ENCODE measurements around the gene DCBLD2. TPM values are rescaled to one million over a fixed set of nuclear protein-coding genes. Genes with fewer than 3 reads are reported as not detected.

Gene DCBLD2
- total and polyA plus RNA-seq, 2 donors (not counting 3 experiments of a cell fraction or from before 2014, with no cell fraction given) = 28.7 to 77.3 TPM

GRCh38 chr3:98759629-98760028, 141.9 kb downstream of the DCBLD2 start:
- no TSS peak for BruUV-seq (replicated peaks)
- no peaks in the 10 kb centered on the region for H4K20me1 ChIP-seq (replicated peaks; ENCODE audit: control insufficient read depth, extremely low read depth, insufficient read depth, low read length)
- no peak overlapping the region for H3K4me3 ChIP-seq (replicated peaks in 1 of 3; ENCODE audit: insufficient read depth in 1 of 3, low read depth in 1 of 3, low read length in 3 of 3)
- TF ChIP-seq POLR2A (IDR thresholded peaks at IDR 0.05; ENCODE audit: low read depth, low read length) = no peak
- no peak for TF ChIP-seq EZH2 (IDR thresholded peaks at IDR 0.05; ENCODE audit: borderline replicate concordance, low read depth, low read length, severe bottlenecking)
- peak; percentile 19 for TF ChIP-seq GATA2 (IDR thresholded peaks at IDR 0.05; ENCODE audit: insufficient read depth, insufficient read length, low read depth, low read length)
- no peak for TF ChIP-seq MYC (IDR thresholded peaks at IDR 0.05; ENCODE audit: low read depth, low read length)
- H3K79me2 ChIP-seq (ENCODE audit: control insufficient read depth, insufficient read depth, low read length) = peaks cover 22% of the 10 kb centered on the region
- no peaks in the 10 kb centered on the region for H3K9me1 ChIP-seq (replicated peaks; ENCODE audit: control insufficient read depth, extremely low read depth, insufficient read depth, low read length)
- H3K4me2 ChIP-seq (ENCODE audit: insufficient read depth, low read length) = no peak overlapping the region
- H3K9ac ChIP-seq (replicated peaks; ENCODE audit: extremely low read depth, insufficient read depth, low read length) = no peak overlapping the region
- H3K36me3 ChIP-seq (ENCODE audit: control insufficient read depth in 2 of 2, extremely low read depth in 1 of 2, insufficient read depth in 2 of 2, low read length in 2 of 2) = no peaks in the 10 kb centered on the region
- H2AFZ ChIP-seq (ENCODE audit: low read depth, low read length) = no peak overlapping the region
- H3K27me3 ChIP-seq (ENCODE audit: control insufficient read depth in 2 of 2, insufficient read depth in 2 of 2, low read length in 2 of 2) = no peaks in the 10 kb centered on the region
- no peak overlapping the region for H3K27ac ChIP-seq (ENCODE audit: insufficient read depth, low read depth, low read length)
- no peak for DNase-seq (ENCODE audit: low read depth, low spot score)
- no peak for FAIRE-seq
- peaks cover 47% of the 10 kb centered on the region for H3K4me1 ChIP-seq (ENCODE audit: control insufficient read depth, extremely low read depth, insufficient read depth, low read length)
- CTCF ChIA-PET = interaction anchor here (1.1 to 2.1 kb wide), 3 partner anchors 9 to 157 kb away, joined by 3 to 6 read pairs (median 4); no protein-coding TSS in a partner anchor
- no peaks in the 10 kb centered on the region for H3K9me3 ChIP-seq (replicated peaks; ENCODE audit: control insufficient read depth, insufficient read depth, low read length)
- dilution Hi-C loops (cut with MboI; ENCODE audit: extremely low pct_ligation_motif_present, low sequenced_read_pairs) = no loop called here
- intact Hi-C loops (cut with micrococcal nuclease) = no loop called here
- POLR2A ChIA-PET = no interaction called here

GRCh38 chr3:98755601-98756000, 145.9 kb downstream of the DCBLD2 start:
- no peak for FAIRE-seq
- dilution Hi-C loops (cut with MboI; ENCODE audit: extremely low pct_ligation_motif_present, low sequenced_read_pairs) = no loop called here

More at GRCh38 chr3:98755601-98756000, 145.9 kb downstream of the DCBLD2 start:
- POLR2A ChIA-PET = no interaction called here
- no peaks in the 10 kb centered on the region for H3K36me3 ChIP-seq (ENCODE audit: control insufficient read depth in 2 of 2, extremely low read depth in 1 of 2, insufficient read depth in 2 of 2, low read length in 2 of 2)
- no peak overlapping the region for H3K4me3 ChIP-seq (replicated peaks in 1 of 3; ENCODE audit: insufficient read depth in 1 of 3, low read depth in 1 of 3, low read length in 3 of 3)
- peaks cover 9% of the 10 kb centered on the region for H3K4me1 ChIP-seq (ENCODE audit: control insufficient read depth, extremely low read depth, insufficient read depth, low read length)
- BruUV-seq (replicated peaks) = no TSS peak
- H3K9ac ChIP-seq (replicated peaks; ENCODE audit: extremely low read depth, insufficient read depth, low read length) = no peak overlapping the region
- no peak overlapping the region for H2AFZ ChIP-seq (ENCODE audit: low read depth, low read length)
- CTCF ChIA-PET = no interaction called here
- H3K4me2 ChIP-seq (ENCODE audit: insufficient read depth, low read length) = no peak overlapping the region
- intact Hi-C loops (cut with micrococcal nuclease) = no loop called here
- H3K79me2 ChIP-seq (ENCODE audit: control insufficient read depth, insufficient read depth, low read length) = peaks cover 19% of the 10 kb centered on the region
- no peak for DNase-seq (ENCODE audit: low read depth, low spot score)
- H4K20me1 ChIP-seq (replicated peaks; ENCODE audit: control insufficient read depth, extremely low read depth, insufficient read depth, low read length) = no peaks in the 10 kb centered on the region
- H3K27me3 ChIP-seq (ENCODE audit: control insufficient read depth in 2 of 2, insufficient read depth in 2 of 2, low read length in 2 of 2) = no peaks in the 10 kb centered on the region
- TF ChIP-seq MYC (IDR thresholded peaks at IDR 0.05; ENCODE audit: low read depth, low read length) = no peak
- TF ChIP-seq POLR2AphosphoS5 (IDR thresholded peaks at IDR 0.05; ENCODE audit: insufficient read depth, low read depth, low read length) = no peak
- TF ChIP-seq GATA2 (IDR thresholded peaks at IDR 0.05; ENCODE audit: insufficient read depth, insufficient read length, low read depth, low read length) = no peak
- no peak for TF ChIP-seq MAX (IDR thresholded peaks at IDR 0.05; ENCODE audit: insufficient read depth, insufficient read length)
- TF ChIP-seq CTCF (IDR thresholded peaks at IDR 0.05; ENCODE audit: extremely low read depth in 1 of 2, insufficient read depth in 1 of 2, low read depth in 1 of 2, low read length in 2 of 2) = no peak
- TF ChIP-seq FOS (IDR thresholded peaks at IDR 0.05; ENCODE audit: borderline replicate concordance, insufficient read depth, low read length) = no peak
- TF ChIP-seq JUN (IDR thresholded peaks at IDR 0.05; ENCODE audit: borderline replicate concordance, insufficient read depth, insufficient read length, low read depth) = no peak
- no peak for TF ChIP-seq POLR2A (IDR thresholded peaks at IDR 0.05; ENCODE audit: low read depth, low read length)
- TF ChIP-seq EZH2 (IDR thresholded peaks at IDR 0.05; ENCODE audit: borderline replicate concordance, low read depth, low read length, severe bottlenecking) = no peak
- no peaks in the 10 kb centered on the region for H3K9me3 ChIP-seq (replicated peaks; ENCODE audit: control insufficient read depth, insufficient read depth, low read length)
- no peak overlapping the region for H3K27ac ChIP-seq (ENCODE audit: insufficient read depth, low read depth, low read length)
- no peaks in the 10 kb centered on the region for H3K9me1 ChIP-seq (replicated peaks; ENCODE audit: control insufficient read depth, extremely low read depth, insufficient read depth, low read length)
